Natural killer cell (primary cell): Measurements from ENCODE around the gene PUM1. TPM values are rescaled to one million over a fixed set of nuclear protein-coding genes. Genes with fewer than 3 reads are reported as not detected.

Experiments used
- ATAC-seq, 3 donors: fragments of 150-1000 bp in 2 of 3; fragments of 200-7000 bp in 1 of 3; cut with Tn5 transposase; 1 replicate in 1 of 3; 2 replicates in 2 of 3; pipeline ENCODE4 v1.10.0; 2021; ENCODE audit warnings: mild to moderate bottlenecking in 2 of 3, moderate library complexity in 2 of 3
- DNase-seq, 2 donors: peaks; one replicate each; pipeline versions ENCODE4 v3.0.0 to v3.0.0-alpha.2; 2013 to 2021; ENCODE audit warnings: mixed read lengths in 1 of 2
- H3K27ac ChIP-seq: one replicate; pipeline ENCODE4 v1.5.1; 2013; ENCODE audit warnings: mild to moderate bottlenecking, low read length
- H3K27me3 ChIP-seq: one replicate; pipeline ENCODE4 v1.6.1; 2013; ENCODE audit warnings: low read length; ENCODE audit not compliant: control insufficient read depth, insufficient read depth
- H3K36me3 ChIP-seq: one replicate; pipeline ENCODE4 v1.6.1; 2013; ENCODE audit warnings: low read length; ENCODE audit not compliant: control insufficient read depth, insufficient read depth
- H3K4me1 ChIP-seq: one replicate; pipeline ENCODE4 v1.6.1; 2013; ENCODE audit warnings: low read length; ENCODE audit not compliant: control insufficient read depth, insufficient read depth
- H3K4me3 ChIP-seq: one replicate; pipeline ENCODE4 v1.5.1; 2013; ENCODE audit warnings: low read length
- H3K9me3 ChIP-seq: one replicate; pipeline ENCODE4 v1.6.1; 2013; ENCODE audit warnings: low read length; ENCODE audit not compliant: control insufficient read depth, insufficient read depth
- H3K27ac Mint-ChIP-seq, 2 donors: one replicate each; pipeline ENCODE4 v1.8.0; 2022; ENCODE audit warnings: mild to moderate bottlenecking in 2 of 2, mixed read lengths in 2 of 2, moderate library complexity in 1 of 2
- H3K27me3 Mint-ChIP-seq, 2 donors: one replicate each; pipeline ENCODE4 v1.8.0; 2022; ENCODE audit warnings: low read depth in 2 of 2, mixed read lengths in 2 of 2
- H3K36me3 Mint-ChIP-seq: one replicate; pipeline ENCODE4 v1.8.0; 2022; ENCODE audit warnings: mixed read lengths
- H3K4me1 Mint-ChIP-seq, 2 donors: one replicate each; pipeline ENCODE4 v1.8.0; 2022; ENCODE audit warnings: mixed read lengths in 2 of 2
- H3K4me3 Mint-ChIP-seq: one replicate; pipeline ENCODE4 v1.8.0; 2022; ENCODE audit warnings: mild to moderate bottlenecking, moderate library complexity, mixed read lengths
- H3K9me3 Mint-ChIP-seq, 2 donors: one replicate each; pipeline ENCODE4 v1.8.0; 2022; ENCODE audit warnings: mixed read lengths in 2 of 2
- CTCF ChIP-seq: fragments of 200-600 bp; IDR thresholded peaks from one replicate; pipeline ENCODE4 v1.8.0; 2022; ENCODE audit warnings: antibody characterized with exemption
- WGBS: methylation state at CpG from one replicate; pipeline ENCODE4 v1.1.7; 2013; ENCODE audit warnings: missing lambda C conversion rate; ENCODE audit not compliant: insufficient coverage; 5-methylcytosine and 5-hydroxymethylcytosine counted together
- intact Hi-C: fragments of 100-400 bp; cut with micrococcal nuclease; formaldehyde crosslinking; loops from one replicate; pipeline ENCODE4 v1.14.2; 2022
- total RNA-seq, 4 donors: library from RNA; stranded (reverse); fragments of 120-200 nt in 1 of 4; gene quantifications; one replicate each; pipeline versions ENCODE4 v1.2.3 to v1.2.4, GENCODE V29; 2013 to 2022

The PUM1 gene
- total RNA-seq, 3 donors from 2014 or later (not counting 1 experiment from before 2014, with no cell fraction given), result 193 to 209 (median 202) TPM

- ATAC-seq (peak in 1 of 3 donors; percentile 42), DNase-seq (no peak)
- WGBS, result 93% methylated on average over 3 of the region's 5 CpGs
- Histone ChIP-seq H3K27me3 (no peaks in the 10 kb centered on the region), H3K4me3 (no peak overlapping the region), H3K9me3 (no peaks in the 10 kb centered on the region), H3K36me3 (peaks cover 8% of the 10 kb centered on the region), H3K4me1 (peaks cover 13% of the 10 kb centered on the region), H3K27ac (no peak overlapping the region)
- H3K9me3 Mint-ChIP-seq, result no peaks in the 10 kb centered on the region
- H3K27me3 Mint-ChIP-seq, result no peaks in the 10 kb centered on the region
- H3K36me3 Mint-ChIP-seq, result no peaks in the 10 kb centered on the region
- peak overlapping the region in 1 of 2 donors; percentile 27 for H3K27ac Mint-ChIP-seq
- H3K4me3 Mint-ChIP-seq, result no peak overlapping the region
- TF ChIP-seq CTCF, result no peak
- intact Hi-C loops, result no loop called here
- H3K4me1 Mint-ChIP-seq, result peaks cover 66 to 81% of the 10 kb centered on the region in 2 donors
Measured at GRCh38 chr1:31038360-31038759, 27.2 kb downstream of the PUM1 start.

GRCh38 chr1:31036749-31037500, 28.6 kb downstream of the PUM1 start:
- Histone ChIP-seq H3K36me3 (peaks cover 5% of the 10 kb centered on the region), H3K4me3 (no peak overlapping the region), H3K27me3 (no peaks in the 10 kb centered on the region), H3K9me3 (no peaks in the 10 kb centered on the region), H3K27ac (no peak overlapping the region), H3K4me1 (peaks cover 16% of the 10 kb centered on the region)
- Mint-ChIP-seq H3K27ac (peak overlapping the region; percentile 25 to 72), H3K4me1 (peaks cover 58 to 80% of the 10 kb centered on the region in 2 donors), H3K9me3 (no peaks in the 10 kb centered on the region), H3K4me3 (no peak overlapping the region), H3K27me3 (no peaks in the 10 kb centered on the region), H3K36me3 (no peaks in the 10 kb centered on the region)
- intact Hi-C loops, result no loop called here
- WGBS, result 84% methylated on average over 8 of the region's 8 CpGs
- DNase-seq (no peak), ATAC-seq (peak in 1 of 3 donors; percentile 26)
- no peak for TF ChIP-seq CTCF

- Histone ChIP-seq H3K4me1 (peaks cover 14% of the 10 kb centered on the region), H3K27me3 (no peaks in the 10 kb centered on the region), H3K27ac (no peak overlapping the region), H3K9me3 (no peaks in the 10 kb centered on the region), H3K36me3 (peaks cover 5% of the 10 kb centered on the region), H3K4me3 (no peak overlapping the region)
- Mint-ChIP-seq H3K4me3 (no peak overlapping the region), H3K36me3 (no peaks in the 10 kb centered on the region), H3K27ac (peak overlapping the region in 1 of 2 donors; percentile 1), H3K4me1 (peaks cover 71 to 81% of the 10 kb centered on the region in 2 donors), H3K9me3 (no peaks in the 10 kb centered on the region), H3K27me3 (no peaks in the 10 kb centered on the region)
- WGBS, result 93% methylated on average over 5 of the region's 5 CpGs
- ATAC-seq, result no peak
- intact Hi-C loops, result no loop called here
- no peak for DNase-seq
- TF ChIP-seq CTCF, result no peak
Measured at GRCh38 chr1:31033598-31033997, 31.9 kb downstream of the PUM1 start.
